ENCODE results near the gene LRP1B.

- TF ChIP-seq CTCF (IDR thresholded peaks at IDR 0.05 in 4 of 5, conservative IDR thresholded peaks at IDR 0.05 in 1 of 5) (no peak), POLR2A (IDR thresholded peaks at IDR 0.05) (no peak)
Observed at GRCh38 chr2:141863964-141864363, 266.9 kb downstream of the LRP1B start.
